Cardiac fibroblast (primary cell): ENCODE measurements around the gene MEF2C.

Experiments
- DNase-seq, 2 donors: peaks; one replicate each; pipeline versions ENCODE4 v3.0.0 to v3.0.0-alpha.2; 2010; ENCODE audit warnings: low read depth in 2 of 2
- H3K4me3 ChIP-seq, 2 donors: replicated peaks in 1 of 2; 1 replicate in 1 of 2; 2 replicates in 1 of 2; pipeline ENCODE4 v1.5.1; 2011; ENCODE audit warnings: low read depth in 2 of 2, low read length in 2 of 2, mild to moderate bottlenecking in 2 of 2, moderate library complexity in 1 of 2
- TF ChIP-seq, protein P1 (sequence below): IDR thresholded peaks from one replicate; pipeline ENCODE4 v1.5.1; 2011; ENCODE audit warnings: low read depth, mild to moderate bottlenecking, low read length, inconsistent platforms

The MEF2C gene

DNA sequence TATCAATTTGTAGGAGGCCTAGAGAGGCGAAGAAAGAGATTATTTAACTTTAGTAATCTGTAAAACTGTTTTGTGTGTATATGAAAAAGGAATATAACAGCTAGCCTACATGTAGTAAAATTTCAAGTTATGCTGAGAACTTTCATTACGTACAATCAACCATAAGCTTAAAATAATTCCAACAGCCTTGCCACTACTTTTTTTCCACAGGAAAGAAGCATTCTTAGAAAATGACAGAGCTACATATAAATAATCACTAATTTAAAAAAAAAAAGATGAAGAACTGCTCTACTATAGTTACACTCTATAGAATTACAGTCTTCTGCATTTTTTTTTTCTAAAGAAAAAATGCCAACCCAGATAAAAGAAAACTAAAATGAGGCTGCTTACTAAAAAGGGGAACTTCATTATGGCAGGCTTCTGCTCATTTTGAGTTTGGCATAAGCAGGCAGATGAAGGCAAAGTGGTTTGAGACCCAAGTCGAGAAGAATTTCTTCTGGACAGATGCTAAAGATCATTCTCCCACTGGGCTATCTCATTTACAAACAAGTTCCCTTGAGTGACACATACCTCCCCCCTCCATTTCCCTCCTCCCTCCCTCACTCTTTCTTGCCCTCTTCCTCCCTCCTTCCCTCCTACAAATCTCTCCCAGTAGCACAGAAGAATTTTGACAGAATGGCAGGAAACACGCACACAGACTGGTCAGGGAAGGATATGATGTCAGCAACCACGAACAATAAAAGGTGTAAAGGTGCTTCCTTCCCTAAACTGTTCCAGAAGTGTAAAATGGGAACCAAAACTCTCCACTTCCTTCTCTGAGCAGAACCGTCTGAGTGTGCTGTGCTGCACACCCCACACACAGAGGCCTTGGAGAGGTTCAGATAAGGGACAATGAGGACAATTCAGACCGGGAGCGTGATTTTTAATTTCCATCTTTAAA, 56.1 kb downstream of the MEF2C start:
- DNase-seq = peak; percentile 89 to 93
- TF ChIP-seq, protein P1, sequence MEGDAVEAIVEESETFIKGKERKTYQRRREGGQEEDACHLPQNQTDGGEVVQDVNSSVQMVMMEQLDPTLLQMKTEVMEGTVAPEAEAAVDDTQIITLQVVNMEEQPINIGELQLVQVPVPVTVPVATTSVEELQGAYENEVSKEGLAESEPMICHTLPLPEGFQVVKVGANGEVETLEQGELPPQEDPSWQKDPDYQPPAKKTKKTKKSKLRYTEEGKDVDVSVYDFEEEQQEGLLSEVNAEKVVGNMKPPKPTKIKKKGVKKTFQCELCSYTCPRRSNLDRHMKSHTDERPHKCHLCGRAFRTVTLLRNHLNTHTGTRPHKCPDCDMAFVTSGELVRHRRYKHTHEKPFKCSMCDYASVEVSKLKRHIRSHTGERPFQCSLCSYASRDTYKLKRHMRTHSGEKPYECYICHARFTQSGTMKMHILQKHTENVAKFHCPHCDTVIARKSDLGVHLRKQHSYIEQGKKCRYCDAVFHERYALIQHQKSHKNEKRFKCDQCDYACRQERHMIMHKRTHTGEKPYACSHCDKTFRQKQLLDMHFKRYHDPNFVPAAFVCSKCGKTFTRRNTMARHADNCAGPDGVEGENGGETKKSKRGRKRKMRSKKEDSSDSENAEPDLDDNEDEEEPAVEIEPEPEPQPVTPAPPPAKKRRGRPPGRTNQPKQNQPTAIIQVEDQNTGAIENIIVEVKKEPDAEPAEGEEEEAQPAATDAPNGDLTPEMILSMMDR = no peak
- H3K4me3 ChIP-seq = peak overlapping the region in 1 of 2 donors; percentile 8

DNA sequence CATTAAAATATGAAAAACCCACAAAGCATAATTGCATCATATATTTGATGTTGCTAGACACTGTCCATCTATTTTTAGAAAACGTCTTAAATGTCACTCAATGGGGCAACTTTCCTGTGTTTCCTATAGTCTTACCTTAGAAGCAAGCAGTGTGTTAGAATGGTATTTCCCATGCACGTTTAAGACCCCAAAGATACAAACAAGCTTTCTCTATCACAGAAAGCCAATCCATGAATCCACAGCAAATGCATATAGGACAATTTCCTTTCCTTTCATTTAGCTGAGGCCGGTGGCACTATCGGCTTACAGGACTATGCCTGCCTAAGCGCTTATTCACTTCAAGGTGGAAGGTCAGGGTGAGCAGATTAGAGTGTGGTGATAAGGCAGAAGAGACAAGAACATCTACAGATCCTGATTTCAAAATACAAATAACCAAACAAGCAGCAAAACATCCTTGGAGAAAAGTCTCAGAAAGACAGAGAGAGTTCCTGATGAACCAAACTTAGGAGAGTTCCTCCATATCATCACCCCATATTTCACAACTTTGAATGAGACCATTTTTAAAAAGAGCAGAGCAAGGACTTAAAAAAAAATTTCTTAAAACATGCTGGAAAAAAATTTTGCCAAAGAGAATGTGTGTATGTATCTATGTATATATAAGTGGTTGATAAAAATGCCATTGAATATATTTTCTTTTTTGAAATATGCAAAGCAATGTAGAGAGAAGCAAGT, 57.2 kb downstream of the MEF2C start:
- DNase-seq = peak in 1 of 2 donors; percentile 22
- no peak overlapping the region for H3K4me3 ChIP-seq
- TF ChIP-seq, protein P1 = no peak

GRCh38 chr5:88824892-88825583, 57.9 kb downstream of the MEF2C start:
- H3K4me3 ChIP-seq = no peak overlapping the region
- TF ChIP-seq, protein P1 = no peak
- peak; percentile 80 to 83 for DNase-seq

GRCh38 chr5:88824141-88824540, 58.8 kb downstream of the MEF2C start:
- H3K4me3 ChIP-seq = no peak overlapping the region
- TF ChIP-seq, protein P1 = no peak
- DNase-seq = no peak

- TF ChIP-seq, protein P1 = no peak
- no peak for DNase-seq
- H3K4me3 ChIP-seq = no peak overlapping the region
These were observed 59.8 kb downstream of the MEF2C start for GRCh38 chr5:88823201-88823600.

DNA sequence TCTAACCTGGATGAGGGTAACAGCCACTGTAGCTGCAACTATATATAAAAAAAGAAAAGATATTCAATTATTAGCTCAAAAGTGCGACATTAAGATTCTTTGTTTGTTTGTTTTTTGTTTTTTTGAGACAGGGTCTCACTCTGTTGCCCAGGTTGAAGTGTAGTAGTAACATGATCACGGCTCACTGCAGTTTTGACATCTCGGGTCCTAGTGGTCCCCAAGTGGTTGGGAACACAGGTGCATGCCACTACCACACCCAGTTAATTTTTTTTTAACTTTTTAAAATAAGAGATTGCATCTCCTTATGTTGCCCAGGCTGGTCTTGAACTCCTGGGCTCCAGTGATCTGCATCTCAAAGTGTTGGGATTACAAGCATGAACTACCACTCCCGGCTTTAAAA, 61.8 kb downstream of the MEF2C start:
- H3K4me3 ChIP-seq = no peak overlapping the region
- no peak for DNase-seq
- TF ChIP-seq, protein P1 = no peak
